PC-3 (cell line): ENCODE measurements around the gene SDS. TPM values are rescaled to one million over a fixed set of nuclear protein-coding genes. Genes with fewer than 3 reads are reported as not detected.

Experiments used
- ATAC-seq: fragments of 200-7000 bp; cut with Tn5 transposase; 2 replicates; pipeline ENCODE4 v1.9.1; 2020; ENCODE audit warnings: mild to moderate bottlenecking, moderate library complexity
- BruUV-seq: library from RNA; stranded (reverse); fragments of 400-500 nt; replicated peaks from 2 replicates; lab custom pipeline; 2021; lab: Mats Ljungman, UMichigan
- CTCF ChIA-PET: fragments of 300-600 bp; sonication (Branson Sonifier 250); formaldehyde crosslinking; loops from one replicate; lab custom pipeline; 2022; ENCODE audit warnings: antibody characterized with exemption; lab: Charles Lee
- POLR2A ChIA-PET: fragments of 300-600 bp; sonication (Branson Sonifier 250); formaldehyde crosslinking; loops from one replicate; lab custom pipeline; 2022; ENCODE audit warnings: antibody characterized with exemption; ENCODE audit not compliant: unreplicated experiment; lab: Charles Lee
- DNase-seq: peaks from one replicate; pipeline ENCODE4 v3.0.0-alpha.2; 2015
- H2AFZ ChIP-seq: fragments of 300-600 bp; sonication (generic); 2 replicates; pipeline ENCODE4 v1.6.0; 2016; ENCODE audit warnings: antibody characterized with exemption, low read length
- H3F3A ChIP-seq: fragments of 300-600 bp; sonication (generic); one replicate; pipeline ENCODE4 v1.6.0; 2017; ENCODE audit warnings: antibody characterized with exemption, low read length, control low read depth, mild to moderate bottlenecking; ENCODE audit not compliant: unreplicated experiment
- H3K27ac ChIP-seq: fragments of 300-600 bp; sonication (generic); 2 replicates; pipeline ENCODE4 v1.5.1; 2016; ENCODE audit warnings: mild to moderate bottlenecking, low read length
- H3K27me3 ChIP-seq: fragments of 300-600 bp; sonication (generic); 2 replicates; pipeline ENCODE4 v1.6.1; 2016; ENCODE audit warnings: low read length, mixed read lengths
- H3K36me3 ChIP-seq: fragments of 300-600 bp; sonication (generic); 2 replicates; pipeline ENCODE4 v1.6.1; 2016; ENCODE audit warnings: low read depth, mixed run types, low read length, mixed read lengths
- H3K4me1 ChIP-seq: fragments of 300-600 bp; sonication (generic); 2 replicates; pipeline ENCODE4 v1.5.1; 2016; ENCODE audit warnings: low read length; ENCODE audit not compliant: insufficient read depth
- H3K4me2 ChIP-seq: fragments of 300-600 bp; sonication (generic); 2 replicates; pipeline ENCODE4 v1.6.0; 2016; ENCODE audit warnings: low read length
- H3K4me3 ChIP-seq: fragments of 300-600 bp; sonication (generic); 2 replicates; pipeline ENCODE4 v1.5.1; 2016; ENCODE audit warnings: mild to moderate bottlenecking, low read length, mixed read lengths
- H3K79me2 ChIP-seq: fragments of 300-600 bp; sonication (generic); 2 replicates; pipeline ENCODE4 v1.6.1; 2017; ENCODE audit warnings: low read length, mixed read lengths
- H3K9ac ChIP-seq: fragments of 300-600 bp; sonication (generic); 2 replicates; pipeline ENCODE4 v1.6.0; 2016; ENCODE audit warnings: mild to moderate bottlenecking, low read length
- H3K9me2 ChIP-seq: fragments of 300-600 bp; sonication (generic); replicated peaks from 2 replicates; pipeline ENCODE4 v1.6.1; 2016; ENCODE audit warnings: mixed run types, low read length, mixed read lengths
- H3K9me3 ChIP-seq: fragments of 300-600 bp; sonication (generic); 2 replicates; pipeline ENCODE4 v1.6.1; 2016; ENCODE audit warnings: low read length, mixed read lengths
- H4K20me1 ChIP-seq: fragments of 300-600 bp; sonication (generic); 2 replicates; pipeline ENCODE4 v1.6.1; 2016; ENCODE audit warnings: low read length, mixed read lengths
- CTCF ChIP-seq: fragments of 300-600 bp; sonication (generic); conservative IDR thresholded peaks from 2 replicates; pipeline ENCODE4 v1.5.1; 2017; ENCODE audit warnings: antibody characterized with exemption, low read depth, mild to moderate bottlenecking, low read length
- EZH2 ChIP-seq: fragments of 300-600 bp; sonication (generic); IDR thresholded peaks from one replicate; pipeline ENCODE4 v1.6.1; 2017; ENCODE audit warnings: antibody characterized with exemption, mild to moderate bottlenecking, low read length; ENCODE audit not compliant: unreplicated experiment
- EZH2phosphoT487 ChIP-seq: fragments of 300-600 bp; sonication (generic); IDR thresholded peaks from 2 replicates; pipeline ENCODE4 v1.6.1; 2018; ENCODE audit warnings: mild to moderate bottlenecking, antibody characterized with exemption, low read length, borderline replicate concordance
- intact Hi-C: fragments of 100-400 bp; cut with micrococcal nuclease; formaldehyde crosslinking; loops from 2 replicates; pipeline ENCODE4 v1.9.0; 2023
- total RNA-seq: library from RNA; depleted of rRNA; stranded (reverse); fragments of >200 nt; gene quantifications from 2 replicates; pipeline ENCODE4 v1.2.3, GENCODE V29; 2014

SDS gene
- total RNA-seq, 1 experiment from 2014 or later: not detected

GRCh38 chr12:113386866-113387566 lies 16.7 kb downstream of the SDS start:
- ATAC-seq (no peak), DNase-seq (no peak)
- POLR2A ChIA-PET: no interaction called here
- Histone ChIP-seq H3K79me2 (no peaks in the 10 kb centered on the region), H3K4me2 (no peak overlapping the region), H4K20me1 (no peaks in the 10 kb centered on the region), H3K9me2 (no peaks in the 10 kb centered on the region), H3F3A (no peaks in the 10 kb centered on the region), H3K4me3 (no peak overlapping the region), H3K9me3 (no peaks in the 10 kb centered on the region), H3K27me3 (no peaks in the 10 kb centered on the region), H3K4me1 (no peaks in the 10 kb centered on the region), H3K27ac (no peak overlapping the region), H2AFZ (no peak overlapping the region), H3K9ac (no peak overlapping the region), H3K36me3 (peaks cover 29% of the 10 kb centered on the region)
- BruUV-seq: no TSS peak
- CTCF ChIA-PET: no interaction called here
- no peak for TF ChIP-seq EZH2
- TF ChIP-seq EZH2phosphoT487: no peak
- TF ChIP-seq CTCF: no peak
- intact Hi-C loops: no loop called here

GRCh38 chr12:113385282-113385882 lies 18.3 kb downstream of the SDS start:
- Histone ChIP-seq H3F3A (no peaks in the 10 kb centered on the region), H3K36me3 (peaks cover 23% of the 10 kb centered on the region), H3K4me2 (no peak overlapping the region), H4K20me1 (no peaks in the 10 kb centered on the region), H3K9me3 (no peaks in the 10 kb centered on the region), H3K9me2 (no peaks in the 10 kb centered on the region), H2AFZ (no peak overlapping the region), H3K4me1 (no peaks in the 10 kb centered on the region), H3K79me2 (no peaks in the 10 kb centered on the region), H3K9ac (no peak overlapping the region), H3K27me3 (no peaks in the 10 kb centered on the region), H3K27ac (no peak overlapping the region), H3K4me3 (no peak overlapping the region)
- no TSS peak for BruUV-seq
- ChIA-PET POLR2A (interaction anchor here (0.5 kb wide), 1 partner anchor 64 kb away, joined by 3 read pairs; no protein-coding TSS in a partner anchor), CTCF (no interaction called here)
- no peak for TF ChIP-seq EZH2phosphoT487
- no peak for TF ChIP-seq EZH2
- TF ChIP-seq CTCF: no peak
- intact Hi-C loops: no loop called here
- ATAC-seq (no peak), DNase-seq (no peak)

GRCh38 chr12:113384778-113385177 lies 18.9 kb downstream of the SDS start:
- no peak overlapping the region for H3K4me2 ChIP-seq
- no TSS peak for BruUV-seq
- ATAC-seq (no peak), DNase-seq (no peak)
- H3K4me3 ChIP-seq: no peak overlapping the region
- no peaks in the 10 kb centered on the region for H3K9me3 ChIP-seq
- CTCF ChIA-PET: no interaction called here
- H3K4me1 ChIP-seq: no peaks in the 10 kb centered on the region
- H2AFZ ChIP-seq: no peak overlapping the region
- no peaks in the 10 kb centered on the region for H3F3A ChIP-seq
- TF ChIP-seq EZH2phosphoT487 (no peak), CTCF (no peak), EZH2 (no peak)
- no peak overlapping the region for H3K9ac ChIP-seq
- POLR2A ChIA-PET: interaction anchor here (0.5 kb wide), 1 partner anchor 64 kb away, joined by 3 read pairs; no protein-coding TSS in a partner anchor
- no peaks in the 10 kb centered on the region for H3K79me2 ChIP-seq
- H3K9me2 ChIP-seq: no peaks in the 10 kb centered on the region
- H4K20me1 ChIP-seq: no peaks in the 10 kb centered on the region
- no peaks in the 10 kb centered on the region for H3K27me3 ChIP-seq
- no peak overlapping the region for H3K27ac ChIP-seq
- intact Hi-C loops: no loop called here
- H3K36me3 ChIP-seq: peaks cover 18% of the 10 kb centered on the region
